BLaER1 treated with 17β-estradiol and CSF1 and Interleukin-3, amounts not matched to agents 10 nM and 100 nM (cell line): Measurements from ENCODE around the gene AIF1L.
"Not testable (repeated sequence)": the region's sequence is repeated elsewhere in the genome, so short reads cannot be mapped to it uniquely, and the experiment has no call there.

Experiments used
- H3K27ac ChIP-seq, 11 experiments: shearing (Covaris generic); formaldehyde crosslinking; 2 replicates each; pipeline ENCODE4 v1.8.1; 2022
- H3K27me3 ChIP-seq, 11 experiments: shearing (Covaris generic); formaldehyde crosslinking; 2 replicates each; pipeline ENCODE4 v1.8.1; 2022
- H3K36me3 ChIP-seq, 11 experiments: shearing (Covaris generic); formaldehyde crosslinking; 2 replicates each; pipeline ENCODE4 v1.8.1; 2022
- H3K4me1 ChIP-seq, 10 experiments: shearing (Covaris generic); formaldehyde crosslinking; 2 replicates each; pipeline ENCODE4 v1.8.1; 2022
- H3K4me2 ChIP-seq, 11 experiments: shearing (Covaris generic); formaldehyde crosslinking; 2 replicates each; pipeline ENCODE4 v1.8.1; 2022
- H3K4me3 ChIP-seq, 10 experiments: shearing (Covaris generic); formaldehyde crosslinking; 2 replicates each; pipeline ENCODE4 v1.8.1; 2022
- H3K9ac ChIP-seq, 11 experiments: shearing (Covaris generic); formaldehyde crosslinking; 2 replicates each; pipeline ENCODE4 v1.8.1; 2022
- H3K9me3 ChIP-seq, 11 experiments: shearing (Covaris generic); formaldehyde crosslinking; replicated peaks in 1 of 11; 2 replicates each; pipeline ENCODE4 v1.8.1; 2022
- H4K20me1 ChIP-seq, 11 experiments: shearing (Covaris generic); formaldehyde crosslinking; 2 replicates each; pipeline ENCODE4 v1.8.1; 2022
- Cebpa-rat ChIP-seq, 11 experiments: shearing (Covaris generic); IDR thresholded peaks; 2 replicates each; pipeline ENCODE4 v1.8.1; 2022

The AIF1L gene

DNA sequence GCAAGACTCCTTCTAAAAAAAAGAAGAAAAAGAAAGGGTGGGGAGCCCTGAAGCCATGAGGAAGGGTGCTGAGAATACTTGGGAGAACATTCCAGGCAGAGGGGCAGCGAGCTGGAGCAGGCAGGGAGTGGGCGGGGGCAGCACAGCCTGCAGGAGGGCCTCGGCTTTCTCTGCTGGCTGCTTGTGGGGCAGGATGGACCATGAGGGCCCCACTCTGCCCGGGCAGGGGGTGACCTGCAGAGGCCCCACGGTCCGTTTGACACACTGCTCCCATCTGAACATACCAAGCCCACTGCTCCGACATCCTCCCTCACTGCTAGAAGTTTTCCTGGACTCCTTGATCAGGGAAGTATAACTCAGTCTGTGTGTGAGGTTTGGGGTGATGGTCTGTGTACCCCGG lies 17.3 kb downstream of the AIF1L start:
- Histone ChIP-seq H4K20me1 (no peaks in the 10 kb centered on the region), H3K36me3 (no peaks in the 10 kb centered on the region), H3K27ac (peak overlapping the region in 1 of 11 experiments; percentile 23; a peak in 1 of 22 replicates), H3K9me3 (no peaks in the 10 kb centered on the region), H3K4me2 (no peak overlapping the region), H3K4me3 (no peak overlapping the region), H3K27me3 (no peaks in the 10 kb centered on the region), H3K9ac (no peak overlapping the region), H3K4me1 (peaks cover 11 to 28% (median 22%) of the 10 kb centered on the region in 10 experiments; a peak in 19 of 20 replicates)
- no peak for TF ChIP-seq Cebpa-rat (IDR thresholded peaks at IDR 0.05)

DNA sequence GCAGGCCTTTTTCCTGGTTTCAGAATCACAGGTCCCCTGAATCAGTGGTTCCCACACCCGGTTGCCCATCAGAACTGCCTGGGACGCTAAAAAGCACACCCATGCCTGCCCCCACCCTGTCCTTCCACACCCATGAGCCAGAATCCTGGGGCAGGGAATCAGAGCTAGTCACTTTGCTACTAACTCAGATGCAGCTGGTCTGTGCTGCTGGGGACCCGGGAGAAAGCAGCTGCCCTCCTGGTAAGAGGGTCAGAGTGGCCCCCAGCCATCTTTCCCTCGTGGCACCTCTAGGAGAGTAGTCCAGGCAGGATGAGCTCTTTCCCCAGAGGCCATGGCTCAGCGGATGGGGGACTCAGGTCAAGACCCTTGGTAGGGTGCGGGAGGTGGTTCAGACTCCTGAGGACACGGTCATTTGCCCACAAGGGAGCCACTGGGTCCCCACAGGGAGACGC lies 17.8 kb downstream of the AIF1L start:
- H3K27ac ChIP-seq: peak overlapping the region in 3 of 11 experiments; percentile 13 to 23 (median 15); a peak in 3 of 22 replicates
- H4K20me1 ChIP-seq: no peaks in the 10 kb centered on the region
- no peak overlapping the region for H3K4me3 ChIP-seq
- H3K27me3 ChIP-seq: no peaks in the 10 kb centered on the region
- H3K36me3 ChIP-seq: no peaks in the 10 kb centered on the region
- no peak for TF ChIP-seq Cebpa-rat (IDR thresholded peaks at IDR 0.05)
- peaks cover 11 to 28% (median 22%) of the 10 kb centered on the region in 10 experiments; a peak in 19 of 20 replicates for H3K4me1 ChIP-seq
- no peaks in the 10 kb centered on the region for H3K9me3 ChIP-seq
- no peak overlapping the region; a peak in 1 of 22 replicates for H3K9ac ChIP-seq
- H3K4me2 ChIP-seq: no peak overlapping the region

DNA sequence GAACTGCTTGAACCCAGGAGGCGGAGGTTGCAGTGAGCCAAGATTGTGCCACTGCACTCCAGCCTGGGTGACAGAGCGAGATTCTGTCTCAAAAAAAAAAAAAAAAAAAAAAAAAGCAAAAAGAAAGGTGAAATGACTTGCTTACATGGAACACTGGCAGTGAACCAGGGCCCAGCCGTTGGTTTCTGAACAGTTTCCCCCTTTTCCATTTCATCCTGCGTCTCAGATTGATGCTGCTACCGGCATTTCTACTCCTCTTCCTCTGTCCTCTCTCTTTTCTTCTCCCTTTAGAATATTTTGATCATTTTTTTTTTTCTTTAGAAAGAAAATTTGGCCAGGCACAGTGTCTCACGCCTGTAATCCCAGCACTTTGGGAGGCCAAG lies 19.0 kb downstream of the AIF1L start:
- H3K4me3 ChIP-seq, H3K9ac ChIP-seq, H4K20me1 ChIP-seq, H3K4me2 ChIP-seq, H3K9me3 ChIP-seq, H3K27ac ChIP-seq, H3K27me3 ChIP-seq, H3K36me3 ChIP-seq: not testable (repeated sequence)
- H3K4me1 ChIP-seq: peaks cover 11 to 28% (median 22%) of the 10 kb centered on the region in 10 experiments; a peak in 19 of 20 replicates

DNA sequence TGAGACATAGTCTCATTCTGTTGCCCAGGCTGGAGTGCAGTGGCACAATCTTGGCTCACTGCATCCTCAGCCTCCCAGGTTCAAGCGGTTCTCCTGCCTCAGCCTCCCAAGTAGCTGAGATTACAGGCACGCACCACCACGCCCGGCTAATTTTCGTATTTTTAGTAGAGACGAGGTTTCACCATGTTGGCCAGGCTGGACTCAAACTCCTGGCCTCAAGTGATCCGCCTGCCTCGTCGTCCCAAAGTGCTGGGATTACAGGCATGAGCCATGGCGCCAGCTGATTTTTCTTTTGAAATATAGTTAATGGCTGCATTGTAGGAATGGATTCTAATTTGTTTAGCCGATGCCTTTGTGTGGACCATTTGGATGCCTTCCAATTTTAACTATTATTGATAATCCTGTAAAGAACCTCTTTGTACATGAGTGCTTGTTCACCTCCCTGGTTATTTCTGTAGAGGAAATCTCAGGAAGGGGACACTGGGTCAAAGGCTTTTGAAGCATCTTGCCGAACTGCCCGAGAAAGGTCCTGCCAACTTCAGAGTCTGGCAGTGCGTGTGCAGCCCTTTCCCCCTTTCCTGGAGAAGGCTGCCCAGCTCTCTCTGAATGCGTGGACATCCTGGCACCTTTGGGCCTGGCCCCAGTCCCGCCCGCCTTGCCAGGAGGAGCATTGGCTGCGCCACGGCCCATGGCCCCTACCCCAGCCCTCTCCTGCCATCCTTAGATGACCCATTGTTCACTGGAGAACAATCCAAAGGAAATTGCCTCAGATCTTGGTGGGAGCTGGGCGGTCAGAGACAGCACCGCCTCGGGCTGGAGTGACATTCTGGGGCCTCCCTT lies 20.2 kb downstream of the AIF1L start:
- H3K9me3 ChIP-seq: no peaks in the 10 kb centered on the region
- H3K4me1 ChIP-seq: peaks cover 11 to 26% (median 22%) of the 10 kb centered on the region in 10 experiments; a peak in 19 of 20 replicates
- H3K4me3 ChIP-seq: 0 out of 20 replicates have a peak overlapping the region, but pooled peaks of 1 of the 10 experiments have one; percentile 1
- no peaks in the 10 kb centered on the region for H3K27me3 ChIP-seq
- H3K27ac ChIP-seq: peak overlapping the region in 8 of 11 experiments; percentile 59 to 83 (median 76); a peak in 16 of 22 replicates
- no peaks in the 10 kb centered on the region for H4K20me1 ChIP-seq
- peaks cover 0 to 5% (median 0%) of the 10 kb centered on the region in 11 experiments; a peak in 1 of 22 replicates for H3K36me3 ChIP-seq
- H3K9ac ChIP-seq: peak overlapping the region in 9 of 11 experiments; percentile 42 to 74 (median 55); a peak in 16 of 22 replicates
- no peak for TF ChIP-seq Cebpa-rat (IDR thresholded peaks at IDR 0.05)
- peak overlapping the region; percentile 14 to 89 (median 84) for H3K4me2 ChIP-seq

DNA sequence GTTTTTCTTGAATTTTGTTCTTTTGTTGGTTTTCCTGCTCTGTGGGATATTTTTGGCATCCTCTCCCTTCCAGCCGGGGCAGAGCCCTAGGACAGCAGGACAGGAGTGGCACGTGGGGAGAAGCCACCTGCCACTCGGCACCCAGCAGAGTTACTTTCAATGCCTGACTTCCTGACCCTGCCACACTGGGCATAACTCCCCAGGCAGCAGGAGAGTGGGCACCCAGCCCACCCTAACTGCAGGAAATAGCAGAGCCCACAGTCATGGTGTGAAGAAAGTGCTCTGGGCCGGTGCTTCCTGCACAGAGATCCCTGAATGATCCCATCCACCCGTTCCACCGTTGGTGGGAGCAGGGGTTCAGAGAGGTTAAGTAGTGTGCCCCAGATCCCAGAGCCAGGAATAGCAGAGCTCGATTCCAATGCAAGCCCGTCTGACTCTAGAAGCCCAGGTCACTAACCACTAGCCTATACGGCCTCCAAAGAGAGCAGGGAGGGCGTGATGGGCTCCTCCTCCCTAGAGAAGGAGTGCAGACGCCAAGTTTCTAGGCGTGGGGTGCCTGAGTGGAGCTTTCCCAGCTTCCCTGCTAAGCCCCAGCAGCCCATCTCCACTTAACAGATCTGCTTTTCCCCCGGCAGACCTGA lies 20.9 kb downstream of the AIF1L start:
- Histone ChIP-seq H4K20me1 (no peaks in the 10 kb centered on the region), H3K27me3 (no peaks in the 10 kb centered on the region), H3K27ac (peak overlapping the region in 8 of 11 experiments; percentile 59 to 83 (median 76); a peak in 16 of 22 replicates), H3K4me1 (peaks cover 11 to 26% (median 22%) of the 10 kb centered on the region in 10 experiments; a peak in 19 of 20 replicates), H3K9me3 (no peaks in the 10 kb centered on the region), H3K4me3 (peak overlapping the region in 1 of 10 experiments; percentile 1; a peak in 1 of 20 replicates), H3K9ac (peak overlapping the region in 9 of 11 experiments; percentile 42 to 74 (median 55); a peak in 16 of 22 replicates), H3K36me3 (peaks cover 0 to 5% (median 0%) of the 10 kb centered on the region in 11 experiments; a peak in 1 of 22 replicates), H3K4me2 (peak overlapping the region; percentile 14 to 89 (median 84))
- TF ChIP-seq Cebpa-rat (IDR thresholded peaks at IDR 0.05): no peak

DNA sequence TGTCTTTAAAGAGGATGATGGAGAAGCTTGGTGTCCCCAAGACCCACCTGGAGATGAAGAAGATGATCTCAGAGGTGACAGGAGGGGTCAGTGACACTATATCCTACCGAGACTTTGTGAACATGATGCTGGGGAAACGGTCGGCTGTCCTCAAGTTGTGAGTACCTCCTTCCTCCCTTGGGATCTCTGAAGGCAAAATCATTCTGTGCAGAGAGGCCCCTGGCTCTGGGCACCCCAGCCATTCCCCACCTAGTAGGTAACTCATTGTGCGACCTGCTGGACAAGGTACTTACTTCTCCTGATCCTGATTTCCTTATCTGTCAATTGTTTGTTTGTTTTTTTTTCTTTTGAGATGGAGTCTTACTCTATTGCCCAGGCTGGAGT lies 21.4 kb downstream of the AIF1L start:
- no peaks in the 10 kb centered on the region for H3K9me3 ChIP-seq
- H3K9ac ChIP-seq: peak overlapping the region in 8 of 11 experiments; percentile 49 to 74 (median 62); a peak in 13 of 22 replicates
- H4K20me1 ChIP-seq: no peaks in the 10 kb centered on the region
- H3K4me3 ChIP-seq: no peak overlapping the region
- H3K4me1 ChIP-seq: peaks cover 11 to 26% (median 22%) of the 10 kb centered on the region in 10 experiments; a peak in 19 of 20 replicates
- H3K27ac ChIP-seq: peak overlapping the region in 8 of 11 experiments; percentile 59 to 83 (median 76); a peak in 16 of 22 replicates
- H3K36me3 ChIP-seq: peaks cover 0 to 5% (median 0%) of the 10 kb centered on the region in 11 experiments; a peak in 1 of 22 replicates
- peak overlapping the region; percentile 14 to 89 (median 84); a peak in 20 of 22 replicates for H3K4me2 ChIP-seq
- H3K27me3 ChIP-seq: no peaks in the 10 kb centered on the region
- no peak for TF ChIP-seq Cebpa-rat (IDR thresholded peaks at IDR 0.05)

DNA sequence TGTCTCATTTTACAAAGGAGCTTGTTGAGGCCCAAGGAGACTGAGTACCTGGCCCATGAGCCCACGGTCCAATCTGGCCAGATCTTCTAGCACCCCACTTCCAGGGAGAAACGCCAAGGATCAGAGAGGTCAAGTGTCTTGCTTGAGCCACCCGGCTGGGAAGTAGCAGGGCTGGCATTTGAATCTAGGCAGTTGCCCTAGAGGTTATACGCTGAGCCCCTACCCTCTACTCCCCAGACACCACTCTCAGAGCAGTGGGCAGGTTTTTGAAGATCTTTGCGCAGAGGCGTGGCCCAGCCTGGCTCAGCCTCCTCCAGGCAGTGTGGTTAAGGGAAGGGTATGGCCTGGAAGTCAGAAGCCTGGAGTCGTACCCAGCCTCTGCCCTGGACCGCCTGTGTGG lies 23.3 kb downstream of the AIF1L start:
- Histone ChIP-seq H3K4me1 (peaks cover 15 to 29% (median 26%) of the 10 kb centered on the region in 10 experiments), H3K4me2 (no peak overlapping the region), H3K9ac (no peak overlapping the region; a peak in 1 of 22 replicates), H4K20me1 (no peaks in the 10 kb centered on the region), H3K27ac (no peak overlapping the region), H3K27me3 (no peaks in the 10 kb centered on the region), H3K4me3 (no peak overlapping the region), H3K9me3 (no peaks in the 10 kb centered on the region), H3K36me3 (peaks cover 0 to 5% (median 0%) of the 10 kb centered on the region in 11 experiments; a peak in 1 of 22 replicates)
- no peak for TF ChIP-seq Cebpa-rat (IDR thresholded peaks at IDR 0.05)

DNA sequence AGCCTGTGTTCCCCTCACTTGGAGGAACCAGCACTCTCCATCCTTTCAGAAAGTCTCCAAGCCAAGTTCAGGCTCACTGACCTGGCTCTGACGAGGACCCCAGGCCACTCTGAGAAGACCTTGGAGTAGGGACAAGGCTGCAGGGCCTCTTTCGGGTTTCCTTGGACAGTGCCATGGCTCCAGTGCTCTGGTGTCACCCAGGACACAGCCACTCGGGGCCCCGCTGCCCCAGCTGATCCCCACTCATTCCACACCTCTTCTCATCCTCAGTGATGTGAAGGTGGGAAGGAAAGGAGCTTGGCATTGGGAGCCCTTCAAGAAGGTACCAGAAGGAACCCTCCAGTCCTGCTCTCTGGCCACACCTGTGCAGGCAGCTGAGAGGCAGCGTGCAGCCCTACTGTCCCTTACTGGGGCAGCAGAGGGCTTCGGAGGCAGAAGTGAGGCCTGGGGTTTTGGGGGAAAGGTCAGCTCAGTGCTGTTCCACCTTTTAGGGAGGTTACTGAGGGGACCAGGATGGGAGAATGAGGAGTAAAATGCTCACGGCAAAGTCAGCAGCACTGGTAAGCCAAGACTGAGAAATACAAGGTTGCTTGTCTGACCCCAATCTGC lies 24.4 kb downstream of the AIF1L start:
- Histone ChIP-seq H3K27ac (peak overlapping the region in 3 of 11 experiments; percentile 18 to 26 (median 25); a peak in 2 of 22 replicates), H3K27me3 (no peaks in the 10 kb centered on the region), H3K4me3 (no peak overlapping the region), H3K9ac (no peak overlapping the region; a peak in 1 of 22 replicates), H3K4me2 (no peak overlapping the region), H4K20me1 (peaks cover 0 to under 1% (median 0%) of the 10 kb centered on the region in 11 experiments; a peak in 1 of 22 replicates), H3K4me1 (peaks cover 17 to 34% (median 29%) of the 10 kb centered on the region in 10 experiments), H3K9me3 (no peaks in the 10 kb centered on the region), H3K36me3 (peaks cover 0 to 5% (median 0%) of the 10 kb centered on the region in 11 experiments; a peak in 1 of 22 replicates)
- no peak for TF ChIP-seq Cebpa-rat (IDR thresholded peaks at IDR 0.05)
